Stimulated activated CD8-positive, alpha-beta memory T cell treated with anti-CD3 and anti-CD28 coated beads, Interleukin-2, amount 100 ng/mL, for 48 hours (primary cell): ENCODE results near the gene NRN1.
A peak's percentile ranks its signal among the peaks of the same experiment; 100 is the strongest.
"Not testable (repeated sequence)": the region's sequence is repeated elsewhere in the genome, so short reads cannot be mapped to it uniquely, and the experiment has no call there.

Experiments
- DNase-seq, 2 donors: peaks; one replicate each; pipeline ENCODE4 v3.0.0-alpha.2; 2020; ENCODE audit warnings: low read depth in 2 of 2

NRN1 gene

GRCh38 chr6:6006428-6007365 is at the start of gene NRN1:
TSS of gene NRN1 (minus strand) at chr6:6006925. CDS start at chr6:6006749, 176 bp downstream.
- DNase-seq: no peak

DNA sequence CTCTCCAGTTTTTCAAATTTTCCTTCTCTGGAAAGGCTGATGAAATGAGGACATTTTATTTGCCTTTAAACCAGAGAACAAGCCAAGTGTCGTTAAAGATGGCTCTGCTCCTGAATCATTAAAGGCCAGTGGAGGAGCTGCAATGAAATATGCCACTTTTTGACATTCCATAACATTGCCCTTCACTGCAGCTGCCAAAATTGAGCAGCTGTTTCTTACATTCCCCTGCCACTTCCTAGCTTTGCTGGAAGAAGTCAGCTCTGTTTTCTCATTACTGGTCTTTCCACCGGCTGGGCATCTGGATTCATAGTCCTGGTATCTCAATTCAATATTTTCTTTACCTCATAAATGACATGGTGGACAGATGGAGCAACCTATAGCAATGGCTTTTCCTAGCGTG is 45.5 kb upstream of the NRN1 start:
- DNase-seq: no peak

DNA sequence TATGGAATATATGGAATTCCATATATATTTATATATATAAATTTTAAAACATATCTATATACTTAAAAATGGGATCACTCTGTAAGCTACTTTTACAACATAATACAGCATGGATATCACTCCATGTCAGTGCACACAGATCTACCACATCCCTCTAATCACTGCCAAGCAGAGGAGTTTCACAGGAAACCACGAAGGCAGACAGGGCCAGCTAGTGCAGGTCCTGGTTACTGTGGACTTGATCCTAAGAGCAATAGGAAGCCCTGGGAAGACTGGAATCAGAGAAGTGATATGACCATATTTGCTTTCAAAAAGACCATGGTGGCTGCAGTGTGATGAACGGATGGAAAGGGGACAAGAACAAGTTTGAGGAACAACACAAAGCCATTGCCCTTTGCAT is 40.0 kb upstream of the NRN1 start:
- no peak for DNase-seq

DNA sequence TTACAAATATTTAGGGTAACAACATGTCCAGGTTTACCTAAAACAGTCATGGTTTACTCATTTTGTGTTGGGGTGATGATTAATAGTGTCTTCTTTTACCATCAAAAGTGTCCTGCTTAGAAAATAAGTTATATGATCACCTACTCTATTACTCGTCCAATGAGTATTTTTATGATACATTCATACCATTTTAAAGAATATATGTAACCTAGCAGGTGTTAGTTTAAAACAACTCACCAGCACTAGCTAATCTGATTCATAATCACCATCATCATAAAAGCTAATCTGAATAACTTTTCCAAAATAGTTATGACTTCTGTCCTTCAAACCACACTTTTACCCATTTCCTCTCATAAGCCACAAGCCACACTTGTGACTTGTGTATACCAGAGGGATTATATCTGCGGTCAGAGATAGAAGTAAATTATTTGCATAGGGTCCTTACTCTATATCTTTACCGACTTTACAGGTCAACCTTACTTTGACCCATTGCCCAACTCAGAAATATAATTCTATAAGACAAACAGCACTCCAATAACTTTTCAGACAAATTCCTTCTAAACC is 33.3 kb upstream of the NRN1 start:
- no peak for DNase-seq

DNA sequence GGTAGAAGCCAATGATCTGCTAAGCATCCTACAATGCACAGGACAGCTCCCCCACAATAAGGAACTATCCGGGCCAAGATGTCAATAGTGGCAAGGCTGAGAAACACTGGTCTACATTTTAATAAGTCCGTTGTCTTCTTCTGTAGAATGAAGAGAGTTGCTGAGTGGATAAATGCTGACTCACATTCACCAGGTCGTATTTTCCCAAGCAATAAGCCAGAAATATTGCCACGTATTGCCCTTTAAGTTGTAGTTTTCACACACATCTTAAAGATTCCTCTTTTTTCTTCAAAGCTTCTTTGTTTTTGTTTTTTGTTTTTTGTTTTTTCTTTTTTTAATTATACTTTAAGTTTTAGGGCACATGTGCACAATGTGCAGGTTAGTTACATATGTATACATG is 30.5 kb upstream of the NRN1 start:
- no peak for DNase-seq

- no peak for DNase-seq
Observed at GRCh38 chr6:6033858-6034257, 27.1 kb upstream of the NRN1 start.

DNA sequence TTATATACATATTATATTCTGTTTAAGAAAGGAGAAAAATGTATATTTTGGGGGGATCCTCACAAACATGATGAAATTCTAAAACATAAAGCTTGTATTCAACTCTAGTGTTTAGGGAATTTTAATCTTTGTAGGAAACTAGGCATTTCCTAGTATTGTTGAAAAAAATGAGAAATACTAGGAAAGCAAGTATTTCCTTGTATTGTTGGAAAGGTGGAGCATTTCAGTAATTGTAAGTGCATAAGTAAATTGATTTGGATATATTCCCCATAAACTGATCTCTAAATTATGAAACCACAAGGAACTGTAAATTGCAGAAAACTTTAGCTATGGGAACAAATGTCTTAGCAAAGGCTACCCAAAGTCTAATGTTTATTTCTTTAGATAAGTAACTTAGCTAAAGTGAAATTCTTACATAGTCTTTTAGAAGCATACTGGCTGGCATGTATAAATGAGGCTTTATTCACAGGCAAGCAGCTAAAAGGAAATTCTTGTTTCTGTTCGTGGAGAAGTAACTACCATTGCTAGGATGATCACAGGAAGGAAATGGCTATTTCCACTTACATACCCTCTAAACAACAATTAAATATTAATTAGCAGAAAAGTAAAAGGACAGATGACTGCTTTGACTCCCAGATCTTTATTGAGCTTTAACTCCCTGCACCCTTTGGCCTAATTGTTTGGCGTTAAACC is 19.9 kb upstream of the NRN1 start:
- DNase-seq: no peak

- DNase-seq: no peak
Observed at GRCh38 chr6:6025736-6026135, 19.0 kb upstream of the NRN1 start.

DNA sequence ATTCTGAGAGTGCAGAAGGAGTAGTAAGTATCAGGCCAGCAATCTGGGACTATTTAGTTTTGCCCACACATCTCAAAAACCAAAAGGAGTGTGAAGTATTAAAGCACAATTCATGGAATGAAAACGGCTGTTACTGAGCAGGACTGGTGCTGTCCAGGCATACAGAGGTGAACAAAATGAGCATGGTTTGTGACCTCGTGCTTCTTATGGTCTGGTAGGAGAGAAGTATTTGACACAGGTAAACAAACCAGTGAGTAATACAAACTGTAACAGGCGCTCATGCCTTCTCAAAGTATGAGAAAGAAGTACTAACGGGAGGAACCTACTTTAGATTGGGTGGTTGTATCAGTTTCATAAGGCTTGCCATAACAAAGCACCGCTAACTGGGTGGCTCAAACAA is 17.5 kb upstream of the NRN1 start:
- no peak for DNase-seq

DNA sequence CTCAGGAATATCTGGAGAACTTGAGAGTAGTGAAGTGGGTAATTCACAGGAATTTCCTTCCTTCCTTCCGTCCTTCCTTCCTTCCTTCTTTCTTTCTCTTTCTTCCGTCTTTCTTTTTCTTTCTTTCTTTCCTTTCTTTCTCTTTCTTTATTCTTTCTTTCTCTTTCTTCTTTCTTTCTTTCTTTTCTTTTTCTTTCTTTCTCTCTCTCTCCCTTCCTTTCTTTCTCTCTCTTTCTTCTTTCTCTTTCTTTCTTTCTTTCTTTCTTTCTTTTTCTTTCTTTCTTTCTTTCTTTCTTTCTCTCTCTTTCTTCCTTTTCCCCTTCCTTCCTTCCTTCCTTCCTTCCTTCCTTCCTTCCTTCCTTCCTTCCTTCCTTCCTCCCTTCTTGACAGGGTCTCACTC is 16.1 kb upstream of the NRN1 start:
- DNase-seq: not testable (repeated sequence)

- DNase-seq: peak; percentile 46 to 60
Observed at GRCh38 chr6:6008648-6009421, 2.1 kb upstream of the NRN1 start.

GRCh38 chr6:6008089-6008647 is 1.4 kb upstream of the NRN1 start:
- no peak for DNase-seq

DNA sequence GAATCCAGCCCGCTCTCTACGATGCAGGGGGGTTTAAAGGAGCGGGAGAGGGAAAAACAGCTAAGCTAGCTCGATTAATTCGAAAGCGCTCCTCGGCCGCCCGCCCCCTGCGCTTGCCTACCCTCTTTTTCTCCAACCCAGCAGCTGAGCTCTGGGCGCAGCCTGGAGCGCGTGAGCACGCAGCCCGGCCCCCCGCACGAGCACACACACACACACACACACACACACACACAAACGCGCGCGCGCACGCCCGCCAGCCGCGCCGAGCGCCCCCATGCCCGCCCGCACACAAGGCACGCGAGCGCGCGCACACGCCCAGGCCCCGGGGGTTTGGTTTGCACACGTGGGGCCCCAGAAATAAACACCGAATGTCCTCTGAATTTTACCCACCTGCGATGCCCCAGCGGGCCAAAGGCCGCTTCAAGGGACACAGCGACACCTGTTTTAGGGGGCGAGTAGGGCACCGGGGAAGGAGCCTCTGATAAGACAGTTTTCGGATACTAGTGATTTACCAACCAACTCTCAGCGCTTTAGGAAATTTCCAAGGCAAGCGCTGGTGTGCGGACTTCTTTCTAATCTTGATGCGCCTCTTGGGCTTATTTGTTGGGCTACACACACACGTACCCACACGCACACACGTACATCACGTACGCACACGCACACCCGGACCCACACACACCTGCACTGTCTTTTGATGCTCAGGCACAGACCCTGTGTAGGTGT is 802 bp upstream of the NRN1 start:
- no peak for DNase-seq

GRCh38 chr6:6006006-6006427 is 708 bp downstream of the NRN1 start:
- no peak for DNase-seq

DNA sequence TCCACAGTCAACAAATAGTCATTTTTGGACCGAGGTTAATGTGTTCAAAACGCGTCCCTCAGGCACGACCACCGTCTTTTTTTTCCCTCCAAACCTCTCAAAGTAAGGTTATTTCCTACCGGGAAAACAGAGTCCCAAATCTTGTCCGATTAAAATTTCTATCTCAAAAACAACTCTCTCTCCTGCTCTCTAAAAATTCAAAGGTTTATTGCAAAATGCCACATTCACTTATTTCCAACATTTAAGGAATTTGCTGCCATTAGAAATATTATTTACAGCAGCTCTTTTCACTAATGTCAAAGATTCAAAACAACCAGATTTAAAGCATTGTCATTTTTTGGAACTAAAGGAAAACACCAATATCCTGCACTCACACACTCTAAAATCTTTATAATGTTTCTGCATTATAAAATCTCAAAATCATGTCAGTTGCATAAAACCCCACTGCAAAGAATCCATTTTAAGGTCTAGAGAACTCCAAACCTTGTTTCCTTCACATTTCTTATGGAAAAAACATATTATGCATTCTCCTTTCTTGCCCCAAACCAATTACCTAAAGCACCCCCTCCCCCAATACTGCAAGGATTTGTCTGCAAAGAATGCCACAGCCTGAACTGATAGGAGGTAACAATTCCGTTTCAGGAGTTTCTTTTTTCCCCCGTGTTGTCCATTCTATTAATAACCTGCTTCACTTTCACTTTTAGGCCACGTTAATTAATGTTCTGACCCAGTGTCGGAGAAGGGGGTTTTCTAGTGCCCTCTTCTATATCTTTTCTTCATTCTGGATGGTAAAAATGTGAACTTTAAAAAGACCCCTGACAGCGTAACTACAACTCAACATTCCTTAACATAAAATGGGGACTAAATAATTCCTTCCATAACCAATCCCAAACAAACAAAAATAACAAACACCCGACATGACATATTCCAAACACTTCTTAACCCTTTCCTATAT is 1.4 kb downstream of the NRN1 start:
- DNase-seq: no peak

DNA sequence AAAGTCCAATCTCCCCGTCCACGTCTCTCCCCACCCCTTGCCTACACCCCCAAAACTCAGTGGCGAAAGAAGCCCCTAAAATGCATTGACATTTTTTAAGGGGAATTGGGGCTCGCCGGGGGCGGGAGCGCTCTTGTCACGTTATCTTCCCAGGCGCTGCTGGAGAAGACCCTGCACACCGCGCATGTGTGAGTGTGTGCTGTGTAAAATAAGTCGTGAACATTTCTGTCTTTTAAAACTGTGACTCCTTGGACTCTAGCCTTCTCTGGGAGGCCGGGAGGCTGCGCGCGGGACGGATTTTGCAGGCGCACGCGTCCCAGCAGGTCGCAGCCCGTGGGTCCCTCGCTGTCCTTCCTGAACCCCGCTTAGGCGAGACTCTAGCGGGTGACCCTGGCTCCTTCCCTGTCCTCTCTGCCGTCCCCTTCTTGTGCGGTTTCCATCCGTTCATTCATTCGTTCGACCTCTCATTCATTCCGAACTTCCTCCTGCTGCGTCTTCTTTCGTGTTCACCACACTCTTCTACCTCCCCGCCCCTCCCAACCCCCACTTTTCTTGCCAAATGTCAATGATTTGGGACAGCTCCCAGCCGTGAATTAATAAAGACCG is 2.2 kb downstream of the NRN1 start:
- no peak for DNase-seq

- DNase-seq: no peak
Observed at GRCh38 chr6:6003621-6004366, 2.9 kb downstream of the NRN1 start.

DNA sequence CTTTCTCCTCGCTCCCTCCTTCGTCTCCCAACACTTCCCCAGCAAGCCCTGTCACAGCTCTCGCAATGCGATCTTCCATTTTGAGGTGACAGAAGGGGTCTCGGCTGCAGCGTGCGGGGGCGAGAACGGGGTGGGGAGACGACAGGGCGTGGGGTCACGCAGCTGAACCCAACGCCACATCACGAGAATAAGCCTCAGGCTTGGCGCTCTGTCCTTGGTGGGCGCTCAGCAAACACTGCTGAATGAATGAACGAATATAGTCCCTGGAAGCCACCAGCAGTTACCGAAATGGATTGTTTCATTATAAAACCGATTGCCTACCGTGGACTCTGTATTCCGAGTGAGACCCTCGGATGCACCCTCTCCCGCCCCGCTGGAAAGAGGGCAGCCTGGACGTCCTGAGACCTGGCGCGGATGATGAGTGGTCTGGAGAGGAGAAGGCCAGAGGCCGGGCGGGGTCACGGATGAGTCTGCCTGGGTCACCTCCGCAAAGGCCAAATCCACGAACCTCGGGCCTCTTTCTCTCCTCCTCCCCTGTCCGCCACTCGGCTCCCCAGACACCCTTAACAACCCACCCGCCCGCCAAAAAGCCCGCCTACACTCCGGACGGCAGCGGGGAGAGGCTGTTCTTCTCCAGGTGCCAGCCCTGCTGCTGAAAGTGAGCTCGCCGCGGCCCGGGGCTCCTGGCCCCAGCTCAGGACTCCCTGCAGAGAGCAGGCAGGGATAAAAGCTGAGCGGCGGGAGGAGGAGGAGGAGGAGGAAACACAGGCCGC is 3.7 kb downstream of the NRN1 start:
- DNase-seq: no peak
